GM12892 (cell line): ENCODE measurements around the gene RSPO1.

Experiments
- POLR2A ChIP-seq: IDR thresholded peaks from 2 replicates; pipeline ENCODE4 v1.6.1; 2011; ENCODE audit warnings: low read depth, low read length, control low read depth
- POLR2AphosphoS5 ChIP-seq: IDR thresholded peaks from 2 replicates; pipeline ENCODE4 v1.6.1; 2011; ENCODE audit warnings: low read depth, low read length, control low read depth
- TAF1 ChIP-seq: IDR thresholded peaks from 2 replicates; pipeline ENCODE4 v1.6.1; 2011; ENCODE audit warnings: low read depth, mild to moderate bottlenecking, control low read depth, low read length, borderline replicate concordance

- TF ChIP-seq TAF1 (no peak), POLR2A (no peak), POLR2AphosphoS5 (no peak)
These were observed 6.6 kb downstream of the RSPO1 start for GRCh38 chr1:37628026-37628556.
